AG09319 (cell line): ENCODE results near the gene TDP1.
"Not testable (repeated sequence)": the region's sequence is repeated elsewhere in the genome, so short reads cannot be mapped to it uniquely, and the experiment has no call there.

Experiments
- DNase-seq: peaks from one replicate; pipeline ENCODE4 v3.0.0-alpha.2; 2010; ENCODE audit warnings: low read depth; ENCODE audit errors: extremely low read depth
- TF ChIP-seq, protein P1 (sequence below): IDR thresholded peaks from 2 replicates; pipeline ENCODE4 v1.5.1; 2011; ENCODE audit warnings: low read depth, mild to moderate bottlenecking, inconsistent platforms, low read length, moderate library complexity

TDP1 gene

DNA sequence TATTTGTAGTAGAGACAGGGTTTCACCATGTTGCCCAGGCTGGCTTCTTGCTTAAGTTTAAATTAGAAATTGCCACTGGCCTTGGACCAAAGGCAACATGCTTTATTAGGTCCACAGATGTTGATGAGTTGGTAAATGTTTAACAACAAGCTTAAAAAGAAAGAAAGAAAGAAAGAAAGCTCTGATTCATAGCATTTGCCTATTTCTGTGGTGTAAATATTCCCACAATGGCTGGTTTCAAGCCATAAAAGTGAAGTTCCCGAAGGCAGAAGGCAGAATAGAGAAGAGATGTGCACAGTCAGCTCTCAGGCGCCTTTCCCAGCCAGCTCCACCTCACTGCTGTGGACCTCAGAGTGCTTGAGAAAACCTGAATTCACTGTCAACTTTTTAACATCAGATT, 132.4 kb downstream of the TDP1 start:
- no peak for DNase-seq
- TF ChIP-seq, protein P1, sequence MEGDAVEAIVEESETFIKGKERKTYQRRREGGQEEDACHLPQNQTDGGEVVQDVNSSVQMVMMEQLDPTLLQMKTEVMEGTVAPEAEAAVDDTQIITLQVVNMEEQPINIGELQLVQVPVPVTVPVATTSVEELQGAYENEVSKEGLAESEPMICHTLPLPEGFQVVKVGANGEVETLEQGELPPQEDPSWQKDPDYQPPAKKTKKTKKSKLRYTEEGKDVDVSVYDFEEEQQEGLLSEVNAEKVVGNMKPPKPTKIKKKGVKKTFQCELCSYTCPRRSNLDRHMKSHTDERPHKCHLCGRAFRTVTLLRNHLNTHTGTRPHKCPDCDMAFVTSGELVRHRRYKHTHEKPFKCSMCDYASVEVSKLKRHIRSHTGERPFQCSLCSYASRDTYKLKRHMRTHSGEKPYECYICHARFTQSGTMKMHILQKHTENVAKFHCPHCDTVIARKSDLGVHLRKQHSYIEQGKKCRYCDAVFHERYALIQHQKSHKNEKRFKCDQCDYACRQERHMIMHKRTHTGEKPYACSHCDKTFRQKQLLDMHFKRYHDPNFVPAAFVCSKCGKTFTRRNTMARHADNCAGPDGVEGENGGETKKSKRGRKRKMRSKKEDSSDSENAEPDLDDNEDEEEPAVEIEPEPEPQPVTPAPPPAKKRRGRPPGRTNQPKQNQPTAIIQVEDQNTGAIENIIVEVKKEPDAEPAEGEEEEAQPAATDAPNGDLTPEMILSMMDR, result no peak

DNA sequence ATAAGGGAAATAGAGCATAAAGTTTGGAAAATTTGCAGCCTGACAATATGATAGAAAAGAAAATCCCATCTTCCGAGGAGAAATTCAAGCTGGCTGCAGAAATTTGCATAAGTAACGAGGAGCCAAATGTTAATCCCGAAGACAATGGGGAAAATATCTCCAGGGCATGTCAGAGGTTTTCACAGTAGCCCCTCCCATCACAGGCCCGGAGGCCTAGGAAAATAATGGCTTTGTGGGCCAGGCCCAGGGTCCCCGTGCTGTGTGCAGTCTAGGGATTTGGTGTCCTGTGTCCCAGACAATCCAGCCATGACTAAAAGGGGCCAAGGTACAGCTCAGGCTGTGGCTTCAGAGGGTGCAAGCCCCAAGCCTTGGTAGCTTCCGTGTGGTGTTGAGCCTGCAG, 133.8 kb downstream of the TDP1 start:
- not testable (repeated sequence) for DNase-seq

DNA sequence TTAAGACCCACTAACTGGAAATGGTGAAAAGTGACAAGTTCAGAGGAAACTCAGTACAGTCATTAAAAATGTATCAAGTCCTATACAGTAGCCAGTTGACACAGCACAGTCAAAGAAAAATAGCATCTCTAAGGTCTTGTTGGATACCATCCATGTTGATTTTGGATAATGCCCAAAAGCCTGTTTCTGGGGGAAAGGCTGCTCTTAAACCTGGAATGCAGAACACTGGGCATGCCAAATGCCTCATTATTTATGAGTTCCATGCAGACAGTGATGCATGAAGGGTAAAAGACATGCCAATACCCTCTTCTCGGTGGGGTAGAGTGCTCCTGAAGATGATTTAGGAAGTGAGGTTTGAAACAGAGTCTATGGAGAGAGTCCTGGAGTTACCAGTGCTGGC, 135.7 kb downstream of the TDP1 start:
- peak; percentile 2 for DNase-seq
- TF ChIP-seq, protein P1, result no peak

DNA sequence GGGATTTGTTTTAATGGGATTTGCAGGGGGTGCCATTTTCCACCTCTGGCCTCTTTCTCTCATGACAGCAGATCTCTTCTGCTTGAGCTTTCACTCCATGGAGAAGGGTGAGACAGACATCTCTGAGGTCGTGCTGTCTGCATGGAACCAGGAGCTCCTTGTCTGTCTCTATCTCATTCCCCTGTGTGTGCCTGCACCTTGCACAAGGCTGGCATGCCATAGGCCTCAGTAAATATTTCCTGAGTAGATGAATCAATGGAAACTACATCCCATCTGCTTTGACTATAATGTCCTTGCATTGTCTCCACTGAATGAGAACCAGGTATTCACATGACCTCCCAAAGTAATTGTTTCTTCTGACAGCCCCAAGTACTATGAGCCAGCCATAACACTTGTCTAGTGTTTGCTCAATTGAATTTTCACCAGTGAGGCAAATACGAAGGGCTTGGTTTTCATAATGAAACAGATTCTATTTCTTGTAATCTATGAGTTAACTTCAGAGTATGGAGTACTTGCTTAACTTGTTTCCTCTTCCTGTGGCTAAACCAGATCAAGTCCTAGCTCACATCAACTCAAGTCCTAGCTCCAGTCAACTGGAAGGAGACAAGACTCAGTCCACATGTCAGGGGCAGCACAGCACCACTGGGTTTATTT, 138.3 kb downstream of the TDP1 start:
- TF ChIP-seq, protein P1, result no peak
- no peak for DNase-seq
